GM18499 (cell line): ENCODE results near the gene RNF217.
"Not testable (repeated sequence)": the region's sequence is repeated elsewhere in the genome, so short reads cannot be mapped to it uniquely, and the experiment has no call there.

Source experiments
- ATAC-seq: cut with Tn5 transposase; IDR thresholded peaks from one replicate; pipeline ENCODE4 v1.9.1; 2021; ENCODE audit warnings: moderate number of reproducible peaks; ENCODE audit not compliant: insufficient read depth, unreplicated experiment

RNF217 gene

DNA sequence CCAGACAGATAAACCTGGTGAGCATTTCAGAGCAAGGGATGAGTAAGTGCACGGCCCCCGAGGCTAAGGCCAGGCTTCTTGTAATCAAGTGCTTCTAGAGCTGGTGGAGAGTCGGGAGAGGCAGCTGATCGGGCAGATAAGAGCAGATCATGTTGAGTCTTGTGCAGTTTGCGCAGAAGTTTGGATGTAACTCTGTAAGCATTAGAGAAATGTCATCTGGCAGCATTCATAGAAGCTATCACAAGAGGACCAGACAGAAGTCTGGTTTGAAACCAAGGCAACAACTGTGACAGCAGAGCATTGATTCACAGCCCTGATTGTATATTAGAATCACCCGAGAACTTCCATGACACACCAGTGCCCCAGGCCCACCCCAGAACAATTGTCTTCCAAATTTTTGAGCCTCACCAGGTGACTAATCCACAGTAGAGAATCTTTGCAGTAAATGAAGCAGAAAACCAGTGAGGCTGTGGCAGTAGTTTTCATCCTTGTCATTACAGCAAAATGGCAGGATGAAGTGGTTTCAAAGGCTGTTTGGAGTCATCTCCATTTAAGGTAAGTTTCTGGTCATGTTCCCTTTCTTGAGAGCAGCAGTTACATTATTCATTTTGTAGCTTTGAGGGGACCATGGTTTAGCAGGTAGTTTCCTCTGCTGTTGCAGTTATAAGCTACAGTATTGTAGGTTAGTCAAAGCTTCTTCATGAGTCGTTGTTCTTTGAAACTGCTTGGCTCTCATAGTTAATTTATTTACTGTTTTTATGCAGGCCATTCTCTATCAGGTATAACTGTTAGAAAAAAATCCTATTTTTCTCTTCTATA, 84.1 kb downstream of the RNF217 start:
- no peak for ATAC-seq

DNA sequence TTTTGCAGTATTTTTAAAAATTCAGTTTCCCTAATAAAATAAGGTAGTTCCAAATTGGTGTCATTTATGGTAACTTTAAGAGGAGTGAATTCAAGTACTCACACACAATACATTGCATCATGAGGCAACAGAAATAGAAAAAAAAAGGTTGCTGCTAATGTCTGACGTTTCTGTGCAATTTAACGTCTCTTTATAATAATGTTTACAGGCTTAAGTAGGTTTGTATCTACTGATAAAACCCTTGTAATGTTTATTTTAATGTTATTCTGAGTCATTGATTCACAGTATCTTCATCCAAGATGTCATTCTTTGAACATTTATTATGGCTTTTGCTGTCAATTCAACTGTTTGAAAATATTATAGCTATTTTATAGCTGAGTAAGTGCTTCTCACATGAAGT, 86.0 kb downstream of the RNF217 start:
- ATAC-seq, result no peak

DNA sequence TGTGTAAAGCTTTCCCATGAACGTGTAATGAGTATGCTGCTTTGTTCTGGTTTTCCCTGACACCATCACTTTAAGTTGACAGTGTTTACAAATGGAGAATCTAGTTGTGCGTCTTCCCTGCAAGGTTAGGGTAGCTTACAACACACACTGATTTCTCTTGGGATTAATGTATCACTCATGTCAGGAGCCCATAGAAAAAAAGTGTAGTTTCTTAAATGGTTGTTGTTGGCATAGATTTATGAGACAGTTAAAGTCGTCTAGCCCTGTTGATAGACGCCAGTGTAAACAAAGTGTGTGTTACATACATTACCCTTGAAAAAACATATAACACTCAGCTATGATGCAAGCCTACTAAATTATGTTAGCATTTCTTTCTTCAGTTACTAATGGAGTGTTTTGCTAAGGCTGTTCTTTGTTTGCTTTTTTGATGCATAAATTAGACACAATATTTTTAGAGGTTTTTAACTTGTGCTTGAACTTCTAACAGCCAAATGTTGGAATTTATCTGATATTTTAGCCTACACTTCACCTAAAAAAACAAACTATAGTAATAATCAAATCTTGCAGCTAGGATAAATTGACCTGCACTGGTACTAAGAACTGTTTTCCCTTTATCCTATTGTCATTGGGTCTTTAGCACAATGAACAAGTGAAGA, 88.6 kb downstream of the RNF217 start:
- ATAC-seq, result no peak

- ATAC-seq, result no peak
Observed at GRCh38 chr6:125053809-125054208, 91.6 kb downstream of the RNF217 start.

DNA sequence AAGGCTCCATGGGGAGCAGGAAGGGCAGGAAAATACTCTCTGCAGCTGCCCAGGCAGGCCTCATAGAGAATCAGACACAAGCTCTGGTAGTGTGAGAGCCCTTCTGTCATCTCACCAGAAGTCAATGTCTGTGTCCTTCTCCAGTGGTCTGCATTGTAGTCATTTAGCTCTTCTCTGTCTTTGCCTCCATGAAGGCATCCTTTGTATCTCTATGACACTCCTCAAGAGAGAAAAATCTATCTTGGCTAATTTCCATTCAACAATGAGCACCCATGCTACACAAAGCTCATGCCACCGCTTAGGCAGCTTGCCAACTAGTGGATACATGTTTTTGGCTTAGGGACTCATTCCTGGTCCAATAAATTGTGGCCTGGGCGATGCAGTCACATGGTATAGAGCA, 92.1 kb downstream of the RNF217 start:
- ATAC-seq, result no peak

GRCh38 chr6:125057392-125058246, 95.4 kb downstream of the RNF217 start:
- no peak for ATAC-seq

DNA sequence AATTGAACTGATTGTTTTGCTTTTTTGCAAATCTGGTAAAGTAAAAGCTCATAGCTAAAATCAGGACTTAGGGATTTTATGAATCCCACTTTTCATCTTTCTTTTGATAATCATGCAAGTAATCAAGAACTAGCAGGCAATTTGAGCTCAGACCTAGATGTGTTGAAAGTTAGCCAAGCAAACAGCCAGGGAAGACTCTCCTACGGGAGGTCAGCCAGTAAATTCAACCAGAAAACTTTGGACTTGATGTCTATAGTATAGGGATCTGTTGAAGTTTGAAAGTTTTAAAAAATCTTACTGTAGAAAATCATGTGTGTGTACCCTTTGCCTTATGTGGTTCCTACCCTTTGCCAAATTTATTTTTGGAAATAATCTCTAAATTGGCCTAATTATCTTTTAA, 96.3 kb downstream of the RNF217 start:
- ATAC-seq, result no peak

- ATAC-seq, result no peak
Observed at GRCh38 chr6:125063307-125063706, 101.1 kb downstream of the RNF217 start.

DNA sequence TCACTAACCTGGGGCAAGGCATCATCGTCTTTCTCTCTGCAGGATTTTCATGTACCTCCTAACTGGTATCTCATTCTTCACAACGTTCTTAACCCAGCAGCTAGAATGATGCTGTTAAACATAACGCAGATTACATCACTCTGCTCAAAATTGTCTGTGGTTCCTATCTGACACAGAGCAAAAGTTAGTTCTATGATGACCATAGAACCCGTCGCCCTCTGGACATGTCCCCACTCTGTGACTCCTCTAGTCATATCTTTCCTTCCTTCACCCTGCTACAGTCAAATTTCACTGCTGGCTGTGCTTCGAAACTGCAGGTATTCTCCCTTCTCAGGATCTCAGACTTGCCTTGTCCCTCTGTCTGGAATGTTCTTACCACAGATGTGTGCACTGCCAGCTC, 103.9 kb downstream of the RNF217 start:
- ATAC-seq, result no peak

DNA sequence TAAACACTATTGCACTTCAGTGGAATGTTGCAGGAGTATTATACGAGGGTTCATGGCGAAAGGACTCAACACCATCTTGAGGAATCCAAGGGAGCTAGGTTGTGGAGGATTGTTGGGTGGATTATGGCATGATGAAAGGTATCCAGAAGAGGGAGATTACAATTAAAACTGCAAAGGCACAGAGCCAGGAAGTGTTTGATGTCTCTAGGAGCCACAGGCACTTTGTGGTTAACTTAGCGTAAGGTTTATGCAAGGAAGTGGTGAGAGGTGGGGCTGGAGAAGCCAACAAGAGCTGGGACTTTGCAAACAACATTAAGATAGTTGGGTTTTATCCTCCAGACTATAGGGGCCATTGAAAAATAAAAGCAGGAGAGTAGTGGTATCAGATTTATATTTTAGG, 104.7 kb downstream of the RNF217 start:
- ATAC-seq, result no peak

DNA sequence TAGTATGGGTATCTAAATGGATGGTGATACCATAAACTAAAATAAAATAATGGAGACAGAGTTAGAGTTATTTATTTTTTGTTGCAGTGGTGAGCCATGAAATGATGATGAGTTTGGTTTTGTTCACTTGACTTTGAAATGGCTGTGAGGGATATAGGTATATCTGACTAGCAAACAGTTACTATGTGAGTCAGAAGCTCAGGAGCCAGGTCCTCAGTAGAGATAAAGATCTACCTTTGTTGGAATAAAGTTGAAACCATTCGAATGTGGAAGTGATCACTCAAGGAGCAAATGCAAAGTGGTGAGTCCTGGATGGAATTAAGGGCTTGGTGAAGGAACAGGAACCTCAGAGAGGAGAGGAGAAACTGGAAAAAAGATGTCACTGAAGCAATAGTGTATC, 105.3 kb downstream of the RNF217 start:
- no peak for ATAC-seq

GRCh38 chr6:125073071-125073470, 110.8 kb downstream of the RNF217 start:
- ATAC-seq, result no peak

- ATAC-seq, result no peak
Observed at GRCh38 chr6:125074120-125074519, 111.9 kb downstream of the RNF217 start.

- not testable (repeated sequence) for ATAC-seq
Observed at GRCh38 chr6:125075073-125075472, 112.8 kb downstream of the RNF217 start.

- ATAC-seq, result no peak
Observed at GRCh38 chr6:125075741-125076481, 113.7 kb downstream of the RNF217 start.

GRCh38 chr6:125076482-125076742, 114.2 kb downstream of the RNF217 start:
- no peak for ATAC-seq

DNA sequence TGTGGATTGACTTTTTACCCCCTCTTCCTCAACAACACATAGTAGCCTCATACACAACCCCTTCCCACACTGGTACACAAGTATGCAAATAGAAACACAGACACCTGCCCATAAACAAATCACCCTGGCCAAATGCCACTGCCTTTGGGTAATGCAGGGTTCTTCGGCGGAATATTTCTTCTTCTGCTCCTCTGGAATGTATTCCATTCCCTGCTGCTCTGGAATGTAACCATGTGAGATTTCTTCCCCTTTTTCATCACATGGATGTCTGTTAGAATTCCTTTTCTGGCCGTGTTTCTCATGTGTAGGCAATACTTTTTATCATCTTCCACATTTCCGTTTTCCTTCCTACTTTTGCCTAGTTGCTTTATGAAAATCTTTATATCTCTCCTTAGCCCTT, 115.2 kb downstream of the RNF217 start:
- ATAC-seq, result no peak

GRCh38 chr6:125078602-125079321, 116.5 kb downstream of the RNF217 start:
- no peak for ATAC-seq

GRCh38 chr6:125082908-125083683, 120.9 kb downstream of the RNF217 start:
- no peak for ATAC-seq
